HepG2 (cell line): ENCODE measurements around the gene EEFSEC. TPM values are rescaled to one million over a fixed set of nuclear protein-coding genes. Genes with fewer than 3 reads are reported as not detected.

Source experiments
- ATAC-seq: fragments of 200-7000 bp; cut with Tn5 transposase; 3 replicates; pipeline ENCODE4 v1.9.1; 2020; ENCODE audit warnings: mild to moderate bottlenecking, moderate library complexity
- BruUV-seq: library from RNA; stranded (reverse); fragments of 400-500 nt; replicated peaks from 2 replicates; lab custom pipeline; 2021; lab: Mats Ljungman, UMichigan
- CTCF ChIA-PET: fragments of 300-600 bp; formaldehyde crosslinking; extraction: SDS; loops from one replicate; lab custom pipeline; 2021; ENCODE audit warnings: low total read pairs, inconsistent platforms, low intra/inter-chr PET ratio; lab: Yijun Ruan, JAX
- POLR2A ChIA-PET: fragments of 350-600 bp; sonication (Branson Sonifier 250); formaldehyde crosslinking; loops from one replicate; lab custom pipeline; 2020; ENCODE audit warnings: antibody characterized with exemption, inconsistent platforms; lab: Yijun Ruan, JAX
- DNase-seq: peaks from one replicate; pipeline ENCODE4 v3.0.0-alpha.2; 2015; ENCODE audit warnings: low spot score
- FAIRE-seq: peaks from 3 replicates; lab custom pipeline; 2011; peaks lifted over from hg19 to GRCh38; lab: Jason Lieb, UNC
- H2AFZ ChIP-seq: one replicate; pipeline ENCODE4 v1.6.1; 2011; ENCODE audit warnings: low read length, inconsistent platforms
- H3K27ac ChIP-seq: fragments of 300-600 bp; 3 replicates; pipeline ENCODE4 v1.8.0; 2011; ENCODE audit warnings: mixed run types, mild to moderate bottlenecking, mixed read lengths, low read length, inconsistent platforms; ENCODE audit not compliant: insufficient read depth; ENCODE audit errors: extremely low read length
- H3K27me3 ChIP-seq, 2 experiments: fragments of 200-600 bp in 1 of 2; 2 replicates in 1 of 2; 3 replicates in 1 of 2; pipeline versions ENCODE4 v1.6.0 to v1.8.0; 2011; ENCODE audit warnings: low read length in 2 of 2, mild to moderate bottlenecking in 2 of 2, moderate library complexity in 2 of 2, inconsistent platforms in 1 of 2; ENCODE audit not compliant: insufficient read depth in 2 of 2, control insufficient read depth in 1 of 2
- H3K36me3 ChIP-seq, 2 experiments: fragments of 200-600 bp in 1 of 2; replicated peaks in 1 of 2; 2 replicates in 1 of 2; 3 replicates in 1 of 2; pipeline versions ENCODE4 v1.5.1 to v1.8.0; 2011; ENCODE audit warnings: low read length in 2 of 2, inconsistent platforms in 1 of 2; ENCODE audit not compliant: insufficient read depth in 2 of 2, control insufficient read depth in 1 of 2
- H3K4me1 ChIP-seq: 2 replicates; pipeline ENCODE4 v1.5.1; 2012; ENCODE audit warnings: low read length, inconsistent platforms; ENCODE audit not compliant: insufficient read depth
- H3K4me2 ChIP-seq: 2 replicates; pipeline ENCODE4 v1.6.0; 2011; ENCODE audit warnings: low read depth, low read length, inconsistent platforms
- H3K4me3 ChIP-seq, 3 experiments: fragments of 200-600 bp in 1 of 3; sonication (generic), shearing (Covaris generic) in 1 of 3; replicated peaks in 1 of 3; 2 replicates each; pipeline ENCODE4 v1.5.1; 2011 to 2016; ENCODE audit warnings: low read length in 3 of 3, inconsistent platforms in 2 of 3, low read depth in 2 of 3, mild to moderate bottlenecking in 2 of 3, control low read depth in 1 of 3, mixed read lengths in 1 of 3; ENCODE audit not compliant: insufficient read depth in 1 of 3
- H3K79me2 ChIP-seq: one replicate; pipeline ENCODE4 v1.6.1; 2011; ENCODE audit warnings: low read length, inconsistent platforms; ENCODE audit not compliant: insufficient read depth
- H3K9ac ChIP-seq: 2 replicates; pipeline ENCODE4 v1.6.0; 2011; ENCODE audit warnings: mild to moderate bottlenecking, low read depth, low read length, inconsistent platforms; ENCODE audit not compliant: insufficient read depth
- H3K9me3 ChIP-seq: 2 replicates; pipeline ENCODE4 v1.5.1; 2012; ENCODE audit warnings: mild to moderate bottlenecking, low read length
- H4K20me1 ChIP-seq: 2 replicates; pipeline ENCODE4 v1.6.0; 2011; ENCODE audit warnings: inconsistent platforms, mild to moderate bottlenecking, low read length, moderate library complexity; ENCODE audit not compliant: insufficient read depth
- ASH2L ChIP-seq: fragments of 300-600, 200-600 bp; sonication (generic); IDR thresholded peaks from 2 replicates; pipeline ENCODE4 v1.7.0; 2017; ENCODE audit warnings: low read depth, mild to moderate bottlenecking, moderate library complexity, mixed read lengths, low read length; ENCODE audit not compliant: insufficient read length
- HMGA1 ChIP-seq: sonication (generic); formaldehyde crosslinking; conservative IDR thresholded peaks from 2 replicates; pipeline ENCODE4 v1.4.0; 2020; ENCODE audit warnings: missing genetic modification reagents
- NR2F1 ChIP-seq, 2 experiments: fragments of 450-650 bp in 1 of 2; formaldehyde crosslinking in 1 of 2; IDR thresholded peaks; 2 replicates each; pipeline versions ENCODE4 v1.5.0 to v1.6.1; 2016 to 2020; ENCODE audit warnings: mild to moderate bottlenecking in 1 of 2, missing compliant biosample characterization in 1 of 2, missing genetic modification reagents in 1 of 2, moderate library complexity in 1 of 2
- SIX4 ChIP-seq: sonication (generic); formaldehyde crosslinking; IDR thresholded peaks from 2 replicates; pipeline ENCODE4 v1.4.0; 2020; ENCODE audit warnings: missing genetic modification reagents
- ZKSCAN1 ChIP-seq: fragments of 150-350 bp; IDR thresholded peaks from 2 replicates; pipeline ENCODE4 v1.6.1; 2014; ENCODE audit warnings: low read length
- ZNF709 ChIP-seq: sonication (generic); formaldehyde crosslinking; IDR thresholded peaks from 2 replicates; pipeline ENCODE4 v1.5.0; 2020; ENCODE audit warnings: mild to moderate bottlenecking, missing genetic modification reagents
- ZNF766 ChIP-seq: sonication (generic); formaldehyde crosslinking; IDR thresholded peaks from 2 replicates; pipeline ENCODE4 v1.5.0; 2020; ENCODE audit warnings: missing genetic modification reagents, borderline replicate concordance
- WGBS: methylation state at CpG from one replicate; pipeline ENCODE4 v1.1.6; 2017; ENCODE audit warnings: low lambda C conversion rate; 5-methylcytosine and 5-hydroxymethylcytosine counted together
- in situ Hi-C: cut with HindIII; loops from 2 replicates; pipeline ENCODE4 v1.10.0; 2017; ENCODE audit warnings: low pct_unique_long_range_greater_than_20kb; ENCODE audit not compliant: extremely low pct_ligation_motif_present
- intact Hi-C: fragments of 100-400 bp; cut with micrococcal nuclease; formaldehyde crosslinking; loops from one replicate; pipeline ENCODE4 v1.10.0; 2022; ENCODE audit not compliant: unreplicated experiment
- polyA plus RNA-seq, 8 experiments: library from polyadenylated mRNA; depleted of rRNA in 3 of 8; stranded (reverse) in 7 of 8; unstranded in 1 of 8; fragments of >200 nt; fragmentation: Illumina TruSeq in 4 of 8; extraction: Trizol in 4 of 8; gene quantifications; 2 replicates each; pipeline versions ENCODE4 v1.2.1 to v1.2.3, GENCODE V29; 2011 to 2016; ENCODE audit warnings: low read depth in 4 of 8, missing spikeins in 1 of 8, mixed read lengths in 1 of 8; ENCODE audit not compliant: insufficient read depth in 1 of 8
- total RNA-seq, 5 experiments: library from RNA; depleted of rRNA; stranded (reverse); fragments of >200 nt; fragmentation: Illumina TruSeq; extraction: Trizol; gene quantifications; 2 replicates each; pipeline ENCODE4 v1.2.3, GENCODE V29; 2016; ENCODE audit warnings: low read depth in 1 of 5
- TF ChIP-seq, protein P1 (sequence below): sonication (generic); formaldehyde crosslinking; IDR thresholded peaks from 2 replicates; pipeline ENCODE4 v1.4.0; 2020; ENCODE audit warnings: mild to moderate bottlenecking, missing genetic modification reagents, borderline replicate concordance
- TF ChIP-seq, protein P2 (sequence below): sonication (generic); formaldehyde crosslinking; IDR thresholded peaks from 2 replicates; pipeline ENCODE4 v1.4.0; 2020; ENCODE audit warnings: missing genetic modification reagents
- TF ChIP-seq, protein P3 (sequence below): sonication (generic); formaldehyde crosslinking; IDR thresholded peaks from 2 replicates; pipeline ENCODE4 v1.5.1; 2020; ENCODE audit warnings: mild to moderate bottlenecking, missing genetic modification reagents

Gene EEFSEC
- total and polyA plus RNA-seq, 2 of the 13 experiments (the other 11 are each of a cell fraction or from before 2014, with no cell fraction given) = 6.4 to 24.2 TPM

DNA sequence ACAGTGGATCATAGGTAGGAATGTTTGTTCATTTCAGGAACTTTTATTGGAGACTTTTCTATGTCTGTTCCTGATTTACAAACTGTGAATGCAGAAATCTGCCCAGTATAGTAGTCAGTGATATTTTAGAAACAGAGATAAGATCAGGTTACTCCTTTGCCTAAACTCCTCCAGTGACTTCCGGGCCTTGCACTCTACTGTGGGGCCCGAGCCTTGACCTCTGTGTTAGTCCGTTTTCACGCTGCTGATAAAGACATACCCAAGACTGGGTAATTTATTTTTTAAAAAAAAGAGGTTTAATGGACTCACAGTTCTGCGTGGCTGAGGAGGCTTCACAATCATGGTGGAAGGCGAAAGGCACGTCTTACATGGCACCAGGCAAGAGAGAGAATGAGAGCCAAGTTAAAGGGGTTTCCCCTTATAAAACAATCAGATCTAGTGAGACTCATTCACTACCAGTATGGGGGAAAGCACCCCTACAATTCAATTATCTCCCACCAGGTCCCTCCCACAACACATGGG lies 186.3 kb downstream of the EEFSEC start:
- in situ Hi-C loops = no loop called here
- H4K20me1 ChIP-seq = no peaks in the 10 kb centered on the region
- ATAC-seq (no peak), FAIRE-seq (no peak)
- H3K4me3 ChIP-seq = no peak overlapping the region
- TF ChIP-seq, protein P1, sequence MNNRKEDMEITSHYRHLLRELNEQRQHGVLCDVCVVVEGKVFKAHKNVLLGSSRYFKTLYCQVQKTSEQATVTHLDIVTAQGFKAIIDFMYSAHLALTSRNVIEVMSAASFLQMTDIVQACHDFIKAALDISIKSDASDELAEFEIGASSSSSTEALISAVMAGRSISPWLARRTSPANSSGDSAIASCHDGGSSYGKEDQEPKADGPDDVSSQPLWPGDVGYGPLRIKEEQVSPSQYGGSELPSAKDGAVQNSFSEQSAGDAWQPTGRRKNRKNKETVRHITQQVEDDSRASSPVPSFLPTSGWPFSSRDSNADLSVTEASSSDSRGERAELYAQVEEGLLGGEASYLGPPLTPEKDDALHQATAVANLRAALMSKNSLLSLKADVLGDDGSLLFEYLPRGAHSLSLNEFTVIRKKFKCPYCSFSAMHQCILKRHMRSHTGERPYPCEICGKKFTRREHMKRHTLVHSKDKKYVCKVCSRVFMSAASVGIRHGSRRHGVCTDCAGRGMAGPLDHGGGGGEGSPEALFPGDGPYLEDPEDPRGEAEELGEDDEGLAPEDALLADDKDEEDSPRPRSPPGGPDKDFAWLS (CRISPR knock-in tag) = no peak
- TF ChIP-seq ZNF709 (CRISPR knock-in tag) (no peak), ZKSCAN1 (no peak)
- TF ChIP-seq, all 625 proteins: peak for 0
- BruUV-seq = no TSS peak
- ChIA-PET POLR2A (no interaction called here), CTCF (no interaction called here)
- Histone ChIP-seq H3K9ac (no peak overlapping the region), H3K4me1 (peaks cover 34% of the 10 kb centered on the region), H3K4me2 (no peak overlapping the region), H3K27me3 (no peaks in the 10 kb centered on the region), H3K9me3 (no peaks in the 10 kb centered on the region), H2AFZ (no peak overlapping the region), H3K36me3 (peaks cover 10 to 30% of the 10 kb centered on the region in 2 experiments; a peak in 4 of 5 replicates), H3K79me2 (no peaks in the 10 kb centered on the region), H3K27ac (no peak overlapping the region)
- intact Hi-C loops = no loop called here
- no peak for DNase-seq
- WGBS = 96% methylated on average over 7 of the region's 7 CpGs

DNA sequence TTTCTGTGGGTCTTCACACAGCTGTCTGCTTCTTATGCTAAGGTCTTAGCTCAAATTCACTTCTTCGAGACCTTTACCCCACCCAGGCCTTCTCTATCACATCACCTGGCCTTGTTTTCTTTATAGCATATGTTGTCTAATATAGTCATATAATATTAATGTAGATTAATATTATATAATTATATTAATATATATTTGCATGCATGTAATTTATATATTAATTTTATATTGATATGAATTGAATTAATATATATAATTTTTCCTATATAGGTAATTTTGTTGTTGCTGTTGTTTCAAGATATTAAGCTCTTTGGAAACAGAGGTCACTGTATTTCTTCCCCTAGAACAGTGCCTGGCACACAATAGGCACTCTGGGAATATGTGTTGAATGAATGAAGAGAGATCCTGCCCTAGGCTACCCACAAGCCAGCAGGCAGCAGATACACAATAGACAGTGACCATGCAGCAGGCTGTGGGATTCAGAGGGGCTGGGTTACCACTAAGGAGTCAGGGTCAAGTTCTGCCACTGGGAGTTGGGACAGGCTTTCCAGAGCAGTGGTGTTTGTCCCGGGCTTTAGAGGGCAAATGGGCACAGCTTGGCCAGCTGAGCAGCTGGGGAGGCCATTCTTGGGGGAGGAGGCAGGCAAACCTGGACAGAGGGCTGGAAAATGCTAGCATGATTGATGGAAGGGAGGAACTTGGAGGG lies 187.1 kb downstream of the EEFSEC start:
- Histone ChIP-seq H3K36me3 (peaks cover 10 to 31% of the 10 kb centered on the region in 2 experiments; a peak in 4 of 5 replicates), H3K4me1 (peaks cover 42% of the 10 kb centered on the region), H2AFZ (no peak overlapping the region), H3K4me3 (no peak overlapping the region), H3K4me2 (no peak overlapping the region), H3K27me3 (no peaks in the 10 kb centered on the region), H3K9me3 (no peaks in the 10 kb centered on the region), H4K20me1 (no peaks in the 10 kb centered on the region), H3K9ac (no peak overlapping the region), H3K79me2 (no peaks in the 10 kb centered on the region), H3K27ac (no peak overlapping the region)
- intact Hi-C loops = no loop called here
- ATAC-seq (no peak), FAIRE-seq (no peak), DNase-seq (no peak)
- POLR2A ChIA-PET = no interaction called here
- CTCF ChIA-PET = no interaction called here
- 95% methylated on average over 2 of the region's 2 CpGs for WGBS
- BruUV-seq = no TSS peak
- in situ Hi-C loops = no loop called here
- TF ChIP-seq ASH2L (no peak), ZNF766 (no peak), HMGA1 (no peak), SIX4 (CRISPR knock-in tag) (no peak), NR2F1 (CRISPR knock-in tag; IDR thresholded peaks at IDR 0.05) (no peak)
- TF ChIP-seq, protein P2, sequence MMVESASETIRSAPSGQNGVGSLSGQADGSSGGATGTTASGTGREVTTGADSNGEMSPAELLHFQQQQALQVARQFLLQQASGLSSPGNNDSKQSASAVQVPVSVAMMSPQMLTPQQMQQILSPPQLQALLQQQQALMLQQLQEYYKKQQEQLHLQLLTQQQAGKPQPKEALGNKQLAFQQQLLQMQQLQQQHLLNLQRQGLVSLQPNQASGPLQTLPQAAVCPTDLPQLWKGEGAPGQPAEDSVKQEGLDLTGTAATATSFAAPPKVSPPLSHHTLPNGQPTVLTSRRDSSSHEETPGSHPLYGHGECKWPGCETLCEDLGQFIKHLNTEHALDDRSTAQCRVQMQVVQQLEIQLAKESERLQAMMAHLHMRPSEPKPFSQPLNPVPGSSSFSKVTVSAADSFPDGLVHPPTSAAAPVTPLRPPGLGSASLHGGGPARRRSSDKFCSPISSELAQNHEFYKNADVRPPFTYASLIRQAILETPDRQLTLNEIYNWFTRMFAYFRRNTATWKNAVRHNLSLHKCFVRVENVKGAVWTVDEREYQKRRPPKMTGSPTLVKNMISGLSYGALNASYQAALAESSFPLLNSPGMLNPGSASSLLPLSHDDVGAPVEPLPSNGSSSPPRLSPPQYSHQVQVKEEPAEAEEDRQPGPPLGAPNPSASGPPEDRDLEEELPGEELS (CRISPR knock-in tag) = no peak
- TF ChIP-seq, protein P3, sequence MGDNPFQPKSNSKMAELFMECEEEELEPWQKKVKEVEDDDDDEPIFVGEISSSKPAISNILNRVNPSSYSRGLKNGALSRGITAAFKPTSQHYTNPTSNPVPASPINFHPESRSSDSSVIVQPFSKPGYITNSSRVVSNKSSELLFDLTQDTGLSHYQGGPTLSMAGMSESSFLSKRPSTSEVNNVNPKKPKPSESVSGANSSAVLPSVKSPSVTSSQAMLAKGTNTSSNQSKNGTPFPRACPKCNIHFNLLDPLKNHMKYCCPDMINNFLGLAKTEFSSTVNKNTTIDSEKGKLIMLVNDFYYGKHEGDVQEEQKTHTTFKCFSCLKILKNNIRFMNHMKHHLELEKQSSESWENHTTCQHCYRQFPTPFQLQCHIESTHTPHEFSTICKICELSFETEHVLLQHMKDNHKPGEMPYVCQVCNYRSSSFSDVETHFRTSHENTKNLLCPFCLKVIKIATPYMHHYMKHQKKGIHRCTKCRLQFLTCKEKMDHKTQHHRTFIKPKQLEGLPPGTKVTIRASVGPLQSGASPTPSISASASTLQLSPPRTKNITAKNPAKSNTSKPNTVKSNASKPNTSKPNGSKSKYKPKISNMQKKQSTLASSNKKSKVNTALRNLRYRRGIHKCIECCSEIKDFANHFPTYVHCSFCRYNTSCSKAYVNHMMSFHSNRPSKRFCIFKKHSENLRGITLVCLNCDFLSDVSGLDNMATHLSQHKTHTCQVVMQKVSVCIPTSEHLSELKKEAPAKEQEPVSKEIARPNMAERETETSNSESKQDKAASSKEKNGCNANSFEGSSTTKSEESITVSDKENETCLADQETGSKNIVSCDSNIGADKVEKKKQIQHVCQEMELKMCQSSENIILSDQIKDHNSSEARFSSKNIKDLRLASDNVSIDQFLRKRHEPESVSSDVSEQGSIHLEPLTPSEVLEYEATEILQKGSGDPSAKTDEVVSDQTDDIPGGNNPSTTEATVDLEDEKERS (CRISPR knock-in tag) = no peak
